ENCODE results near the gene ZNF136.

ZNF136 gene

DNA sequence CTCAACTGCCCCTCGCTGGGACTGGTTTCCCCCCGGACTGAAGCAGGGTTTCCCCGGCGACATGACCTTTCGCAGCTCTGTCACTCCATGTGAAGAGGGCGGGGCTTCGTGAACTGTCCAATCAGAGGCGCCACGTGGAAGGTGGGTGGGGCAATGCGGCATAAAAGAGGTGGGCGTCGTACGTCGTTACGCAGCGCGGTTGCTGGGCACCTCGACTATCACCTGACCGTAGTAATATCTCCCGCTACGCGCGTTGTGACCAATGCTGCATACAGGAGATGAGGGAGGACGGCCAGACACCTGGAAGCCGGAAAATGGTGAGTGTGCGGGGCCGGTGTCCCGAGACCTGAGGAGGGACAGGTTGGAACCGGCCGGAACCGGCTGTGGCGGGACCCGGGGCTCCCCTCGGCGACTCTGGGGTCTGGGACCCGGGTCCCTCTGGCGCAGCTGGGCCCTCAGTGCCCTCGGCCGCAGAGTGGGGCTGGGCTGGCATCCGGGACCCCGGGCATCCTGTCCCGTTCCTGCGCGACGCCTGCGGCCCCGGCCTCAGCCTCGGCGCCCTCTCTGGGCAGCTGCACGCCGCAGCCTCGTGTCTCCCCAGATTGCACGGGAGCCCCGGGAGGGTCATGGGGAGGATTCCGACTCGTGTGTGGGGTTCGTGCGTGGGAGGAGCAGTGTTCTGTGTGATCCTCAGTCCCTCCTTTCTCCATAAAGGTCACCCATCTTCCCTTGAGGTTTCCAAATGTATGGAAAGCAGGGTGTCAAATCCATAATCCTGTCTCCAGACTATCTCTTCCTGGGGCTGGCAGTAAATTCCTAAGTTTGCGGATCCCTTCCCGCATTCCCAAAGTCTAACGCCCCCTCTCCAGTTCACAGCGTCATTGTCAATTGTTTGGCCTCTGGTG, 32.2 kb downstream of the ZNF136 start:
- no peak for DNase-seq

GRCh38 chr19:12198136-12198535, 35.2 kb downstream of the ZNF136 start:
- no peak for DNase-seq

DNA sequence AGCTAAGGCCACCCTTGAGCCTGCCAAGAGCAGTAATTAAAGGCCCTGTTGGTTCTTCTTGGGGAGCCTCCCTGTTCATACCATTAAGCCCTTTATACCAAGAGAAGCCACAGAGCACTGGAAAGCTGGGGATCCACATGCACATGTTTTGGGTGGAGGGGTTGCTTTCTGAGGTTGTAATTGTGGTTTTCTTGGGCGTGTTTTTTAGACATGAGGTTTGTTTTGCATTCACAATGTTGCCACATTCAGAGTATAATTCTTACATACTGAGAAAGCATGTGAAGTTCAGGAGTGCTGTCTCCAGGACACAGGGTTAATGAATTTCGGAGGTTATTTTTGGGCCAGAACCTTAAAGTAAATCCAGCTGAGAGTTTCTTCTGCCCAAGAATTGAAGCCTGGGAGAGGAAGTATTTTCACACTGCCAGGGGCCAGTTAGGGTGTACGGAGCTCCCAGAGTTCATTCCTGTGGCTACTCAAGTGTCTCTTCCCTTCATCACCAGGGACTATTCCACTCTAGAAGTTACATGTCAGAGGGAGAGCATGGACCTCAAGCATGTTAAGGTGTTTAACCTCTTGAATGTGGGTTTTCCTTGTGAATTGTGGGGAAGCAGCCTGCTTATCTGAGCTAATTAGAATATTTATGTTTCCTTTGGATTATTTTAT, 37.0 kb downstream of the ZNF136 start:
- no peak for DNase-seq

- no peak for DNase-seq
These were observed 39.4 kb downstream of the ZNF136 start for GRCh38 chr19:12202250-12202649.

DNA sequence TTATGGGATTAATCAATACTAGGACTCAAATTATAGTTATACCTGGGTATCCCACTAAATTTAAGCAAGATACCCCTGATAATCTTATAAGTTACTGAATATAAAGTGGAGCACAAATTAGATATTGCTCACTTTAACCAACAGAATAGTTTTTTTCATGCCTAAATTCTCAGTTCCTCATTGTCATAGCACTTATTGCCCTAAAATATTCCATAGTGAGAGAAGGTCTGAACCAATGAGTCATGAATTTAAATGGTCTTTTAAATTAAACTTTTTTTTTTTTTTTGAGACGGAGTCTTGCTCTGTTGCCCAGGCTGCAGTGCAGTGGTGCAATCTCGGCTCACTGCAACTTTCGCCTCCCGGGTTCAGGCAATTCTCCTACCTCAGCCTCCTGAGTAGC, 42.4 kb downstream of the ZNF136 start:
- DNase-seq = no peak

- no peak for DNase-seq
These were observed 45.3 kb downstream of the ZNF136 start for GRCh38 chr19:12208221-12208620.

DNA sequence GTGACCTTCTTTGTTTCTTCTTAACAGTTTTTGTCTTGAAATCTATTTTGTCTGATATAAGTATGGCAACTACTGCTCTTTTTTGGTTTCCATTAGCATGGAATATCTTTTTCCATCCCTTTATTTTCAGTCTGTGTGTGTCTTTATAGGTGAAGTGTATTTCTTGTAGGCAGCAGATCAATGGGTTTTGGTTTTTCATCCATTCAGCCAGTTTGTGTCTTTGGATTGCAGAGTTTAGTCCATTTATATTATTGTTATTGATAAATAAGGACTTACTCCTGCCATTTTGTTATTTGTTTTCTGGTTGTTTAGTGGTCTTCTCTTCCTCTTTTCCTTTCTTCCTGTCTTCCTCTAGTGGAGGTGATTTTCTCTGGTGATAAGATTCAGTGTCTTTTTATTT, 54.4 kb downstream of the ZNF136 start:
- DNase-seq = no peak

DNA sequence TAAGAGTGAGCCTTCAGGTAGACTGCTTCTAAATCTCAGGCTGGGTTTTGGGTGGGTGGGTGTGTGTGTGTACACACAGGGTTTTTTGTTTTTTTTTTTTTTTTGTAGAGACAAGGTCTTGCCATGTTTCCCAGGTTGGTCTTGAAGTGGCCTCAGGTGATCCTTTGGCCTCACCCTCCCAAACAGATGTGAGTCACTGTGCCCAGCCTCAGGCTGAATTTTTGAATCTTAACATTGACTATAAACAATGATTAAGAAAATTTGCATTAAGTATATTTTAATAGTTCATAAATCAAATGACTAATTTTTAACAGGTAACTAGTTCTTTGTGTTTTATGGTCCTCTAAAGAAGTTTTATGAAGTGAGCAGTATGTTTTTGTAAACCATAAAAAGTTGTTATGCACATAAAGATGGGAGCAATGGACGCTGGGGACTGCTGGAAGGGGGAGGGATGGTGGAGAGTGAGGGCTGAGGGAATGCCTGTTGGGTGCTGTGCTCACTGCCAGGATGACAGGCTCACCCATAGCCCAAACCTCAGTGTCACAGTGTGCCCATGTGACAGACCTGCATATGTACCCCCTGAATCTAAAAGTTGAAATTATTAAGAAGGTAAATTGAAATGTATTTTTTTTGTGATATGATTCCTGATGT, 60.2 kb downstream of the ZNF136 start:
- no peak for DNase-seq

DNA sequence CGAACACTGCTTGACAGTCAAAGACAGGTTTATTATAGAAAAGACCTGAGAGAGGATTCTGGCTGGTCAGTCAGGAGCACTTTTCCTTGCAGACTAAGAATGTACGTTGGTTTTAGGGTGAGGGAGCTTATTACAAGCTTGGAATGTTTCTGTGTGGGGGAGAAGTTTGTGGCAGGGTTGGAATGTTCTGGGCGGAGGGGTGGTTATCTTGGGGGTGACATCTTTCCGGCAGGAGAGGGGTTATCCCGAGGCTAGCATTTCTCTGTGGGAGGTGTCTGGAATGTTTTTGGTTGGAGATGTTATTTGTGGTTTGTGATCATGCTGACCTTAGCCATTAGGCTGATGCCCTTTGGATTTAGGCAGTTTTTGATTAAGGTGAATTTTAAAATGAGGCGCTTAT, 61.8 kb downstream of the ZNF136 start:
- DNase-seq = no peak

DNA sequence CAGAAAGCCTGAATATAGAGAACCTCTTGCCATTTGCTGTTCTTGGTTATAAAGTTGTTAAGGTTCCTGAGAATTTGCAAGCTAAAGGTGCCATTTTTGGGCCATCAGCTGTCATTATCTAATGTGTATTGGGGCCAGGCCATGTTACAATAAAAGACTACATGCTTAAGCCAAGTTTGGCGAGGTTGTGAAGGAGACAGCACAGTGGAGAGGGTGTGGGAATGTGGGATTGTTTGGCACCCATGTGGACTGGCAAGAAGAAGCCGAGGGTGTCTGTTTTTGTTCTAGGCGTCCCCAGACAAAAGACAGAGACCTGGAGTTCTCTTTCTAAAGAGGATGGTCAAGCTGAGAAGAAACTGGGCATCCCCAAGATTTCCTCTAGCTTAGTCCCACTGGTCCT, 67.1 kb downstream of the ZNF136 start:
- no peak for DNase-seq

- no peak for DNase-seq
These were observed 68.1 kb downstream of the ZNF136 start for GRCh38 chr19:12230751-12231733.

- no peak for DNase-seq
These were observed 70.1 kb downstream of the ZNF136 start for GRCh38 chr19:12232961-12233360.

GRCh38 chr19:12237143-12237839, 74.4 kb downstream of the ZNF136 start:
- no peak for DNase-seq
